GM13976 (cell line): Measurements from ENCODE around the gene PEX5L.

Source experiments
- DNase-seq: peaks from one replicate; pipeline ENCODE4 v3.0.0; 2012; ENCODE audit warnings: low spot score
- in situ Hi-C: fragments of 300-500 bp; cut with MboI; formaldehyde crosslinking; loops from one replicate; pipeline ENCODE4 v1.12.0; 2022; ENCODE audit warnings: low sequenced_read_pairs, mixed read lengths, inconsistent platforms; ENCODE audit not compliant: unreplicated experiment
- TF ChIP-seq, protein P1 (sequence below): IDR thresholded peaks from 2 replicates; pipeline ENCODE4 v1.5.1; 2012; ENCODE audit warnings: borderline replicate concordance, mild to moderate bottlenecking; ENCODE audit not compliant: insufficient read depth; ENCODE audit errors: extremely low read depth, missing control alignments, control extremely low read depth

Gene PEX5L

DNA sequence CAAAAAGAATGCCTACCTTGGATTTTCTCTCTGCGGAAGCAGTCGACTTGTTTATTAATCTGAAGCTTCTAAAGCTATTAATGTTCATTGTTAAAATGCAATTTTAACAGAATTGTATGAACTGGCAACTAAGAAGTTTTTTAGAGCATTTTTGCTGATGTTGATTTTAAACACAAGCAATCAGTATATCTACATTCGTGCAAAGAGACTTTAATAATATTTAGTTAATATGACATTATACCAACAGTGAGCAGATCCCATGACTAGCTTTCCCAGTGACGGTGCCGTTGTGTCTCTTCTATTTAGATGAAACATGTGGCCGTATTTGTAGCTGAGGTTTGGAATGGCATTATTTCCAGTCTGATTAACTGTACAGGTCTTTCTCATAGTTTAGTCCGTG lies 88.0 kb downstream of the PEX5L start:
- in situ Hi-C loops, result no loop called here
- TF ChIP-seq, protein P1, sequence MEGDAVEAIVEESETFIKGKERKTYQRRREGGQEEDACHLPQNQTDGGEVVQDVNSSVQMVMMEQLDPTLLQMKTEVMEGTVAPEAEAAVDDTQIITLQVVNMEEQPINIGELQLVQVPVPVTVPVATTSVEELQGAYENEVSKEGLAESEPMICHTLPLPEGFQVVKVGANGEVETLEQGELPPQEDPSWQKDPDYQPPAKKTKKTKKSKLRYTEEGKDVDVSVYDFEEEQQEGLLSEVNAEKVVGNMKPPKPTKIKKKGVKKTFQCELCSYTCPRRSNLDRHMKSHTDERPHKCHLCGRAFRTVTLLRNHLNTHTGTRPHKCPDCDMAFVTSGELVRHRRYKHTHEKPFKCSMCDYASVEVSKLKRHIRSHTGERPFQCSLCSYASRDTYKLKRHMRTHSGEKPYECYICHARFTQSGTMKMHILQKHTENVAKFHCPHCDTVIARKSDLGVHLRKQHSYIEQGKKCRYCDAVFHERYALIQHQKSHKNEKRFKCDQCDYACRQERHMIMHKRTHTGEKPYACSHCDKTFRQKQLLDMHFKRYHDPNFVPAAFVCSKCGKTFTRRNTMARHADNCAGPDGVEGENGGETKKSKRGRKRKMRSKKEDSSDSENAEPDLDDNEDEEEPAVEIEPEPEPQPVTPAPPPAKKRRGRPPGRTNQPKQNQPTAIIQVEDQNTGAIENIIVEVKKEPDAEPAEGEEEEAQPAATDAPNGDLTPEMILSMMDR, result no peak
- DNase-seq, result no peak

DNA sequence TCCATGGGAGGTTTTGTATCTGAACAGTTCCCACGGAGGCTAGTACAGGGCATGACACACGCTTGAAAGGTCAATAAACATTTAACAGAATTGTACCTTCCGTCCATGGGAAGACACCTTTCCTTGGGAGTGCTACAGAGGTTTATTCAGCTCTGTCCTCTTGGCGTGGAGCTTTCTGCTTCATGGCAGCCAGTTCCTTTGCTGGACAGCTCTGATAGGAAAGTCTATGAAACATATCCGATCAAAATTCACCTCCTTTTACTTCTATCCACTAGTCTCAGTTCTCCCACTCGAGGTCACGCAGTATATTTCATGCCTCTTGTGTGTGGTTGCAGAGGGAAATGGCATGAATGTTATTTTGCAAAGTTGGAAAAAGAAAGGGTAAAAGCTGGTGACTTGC lies 91.2 kb downstream of the PEX5L start:
- in situ Hi-C loops, result no loop called here
- TF ChIP-seq, protein P1, result no peak
- no peak for DNase-seq

DNA sequence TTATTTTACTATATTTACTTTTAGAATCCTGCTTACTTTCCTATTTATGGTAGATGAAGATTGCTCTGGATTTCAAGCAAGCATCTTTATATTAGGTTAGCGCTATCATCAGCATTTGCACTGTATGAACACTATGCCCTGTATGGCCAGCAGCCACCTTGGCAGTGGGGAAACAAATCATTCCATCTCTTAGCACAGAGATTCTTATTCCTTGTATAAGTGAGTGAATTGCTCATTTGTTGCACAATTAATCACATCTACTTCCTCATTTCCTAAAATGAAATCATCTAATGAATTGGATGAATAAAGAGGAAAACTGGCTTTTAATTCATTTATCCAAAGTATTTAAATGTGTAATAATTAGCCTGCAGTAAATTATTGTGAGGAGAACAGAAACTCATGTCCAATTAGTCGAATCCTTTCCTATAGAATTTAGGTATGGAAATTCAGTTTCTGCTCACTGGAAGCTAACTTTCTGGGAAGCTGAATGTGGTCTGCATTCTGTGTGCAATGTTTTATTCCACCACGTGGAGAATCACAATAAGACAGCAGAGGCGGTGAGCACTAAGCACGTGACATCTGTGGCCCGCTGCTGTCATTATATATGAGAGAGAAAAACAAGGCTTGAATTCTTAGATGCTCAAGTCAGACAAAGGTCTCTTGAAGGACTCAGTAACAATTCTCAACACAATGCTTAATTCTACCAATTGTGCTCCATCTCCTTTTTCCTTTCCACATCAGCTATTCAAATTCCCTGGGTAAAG lies 93.4 kb downstream of the PEX5L start:
- TF ChIP-seq, protein P1, result no peak
- DNase-seq, result no peak
- in situ Hi-C loops, result no loop called here

DNA sequence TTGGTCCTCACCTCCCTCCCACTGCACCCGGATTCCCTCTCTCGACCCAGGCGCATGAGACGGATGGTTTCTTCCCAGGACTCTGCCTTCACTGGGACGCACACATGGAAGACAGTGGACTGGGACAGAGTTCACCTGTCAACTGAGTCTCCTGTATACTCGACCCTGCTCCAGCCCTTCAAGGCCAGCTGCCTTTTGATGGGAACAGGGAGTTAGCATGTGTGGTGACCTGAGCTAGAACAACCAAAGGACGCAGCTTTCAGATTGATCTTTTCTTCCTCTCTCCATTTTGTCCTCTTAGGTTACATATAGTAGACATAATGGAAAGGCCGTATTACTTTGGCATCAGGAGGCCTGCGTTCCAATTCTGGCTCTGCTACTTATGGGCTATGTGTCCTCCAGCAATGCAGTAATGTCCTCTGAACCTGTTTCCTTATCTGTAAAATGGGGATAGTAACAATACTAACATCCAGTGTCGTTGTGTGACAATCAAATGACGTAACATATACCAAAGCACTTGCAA lies 94.1 kb downstream of the PEX5L start:
- TF ChIP-seq, protein P1, result no peak
- DNase-seq, result no peak
- in situ Hi-C loops, result no loop called here

DNA sequence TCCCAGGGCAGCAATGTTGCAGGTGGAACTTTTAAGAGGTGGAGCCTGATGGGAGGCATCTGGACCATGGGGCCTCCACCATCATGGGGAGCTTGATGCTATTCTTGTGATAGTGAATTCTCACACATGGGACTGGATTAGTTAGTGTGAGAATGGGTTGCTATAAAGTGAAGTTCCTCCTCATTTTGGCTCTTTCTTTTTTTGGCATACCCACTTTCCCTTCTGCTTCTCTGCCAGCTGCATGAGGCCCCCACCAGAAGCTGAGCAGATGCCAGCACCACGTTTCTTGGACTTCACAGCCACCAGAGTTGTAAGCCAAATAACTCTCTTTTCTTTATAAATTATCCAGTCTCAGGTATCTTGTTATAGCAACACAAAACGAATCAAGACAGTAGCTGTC lies 101.0 kb downstream of the PEX5L start:
- TF ChIP-seq, protein P1, result no peak
- in situ Hi-C loops, result no loop called here
- no peak for DNase-seq

DNA sequence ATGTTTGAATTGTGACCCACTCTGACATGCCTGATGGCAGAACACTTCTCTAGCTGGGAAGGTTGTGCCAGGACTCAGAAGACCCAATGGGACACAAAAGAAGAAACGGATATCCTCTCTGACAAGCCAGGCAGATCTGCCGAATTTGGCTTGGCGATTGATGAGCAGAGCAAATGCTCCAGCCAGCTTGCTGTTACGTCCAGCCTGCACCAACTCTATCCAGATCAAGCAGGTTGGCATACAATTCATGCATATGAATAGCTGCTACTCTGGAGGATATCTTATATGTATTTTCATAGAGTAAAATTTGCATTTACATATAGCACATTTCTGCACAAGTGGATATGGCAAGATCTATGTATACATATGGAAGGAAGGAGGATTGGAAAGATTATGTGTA lies 102.8 kb downstream of the PEX5L start:
- DNase-seq, result no peak
- TF ChIP-seq, protein P1, result no peak
- in situ Hi-C loops, result no loop called here
